Bronchial epithelial cell (primary cell): ENCODE results near the gene CACFD1. TPM values are rescaled to one million over a fixed set of nuclear protein-coding genes. Genes with fewer than 3 reads are reported as not detected.
A peak's percentile ranks its signal among the peaks of the same experiment; 100 is the strongest.

Experiments
- DNase-seq: peaks from one replicate; pipeline ENCODE4 v3.0.0-alpha.2; 2010; ENCODE audit warnings: low read depth
- FAIRE-seq: peaks from 2 replicates; lab custom pipeline; 2011; peaks lifted over from hg19 to GRCh38; lab: Jason Lieb, UNC
- H3K27me3 ChIP-seq: 2 replicates; pipeline ENCODE4 v1.5.1; 2011; ENCODE audit warnings: low read length; ENCODE audit not compliant: control insufficient read depth, insufficient read depth
- H3K36me3 ChIP-seq: 2 replicates; pipeline ENCODE4 v1.5.1; 2011; ENCODE audit warnings: low read length; ENCODE audit not compliant: control insufficient read depth, insufficient read depth
- H3K4me3 ChIP-seq: 2 replicates; pipeline ENCODE4 v1.5.1; 2011; ENCODE audit warnings: mild to moderate bottlenecking, low read depth, low read length, control low read depth
- CTCF ChIP-seq: IDR thresholded peaks from 2 replicates; pipeline ENCODE4 v1.5.1; 2011; ENCODE audit warnings: mild to moderate bottlenecking, moderate library complexity, low read length, control low read depth, inconsistent platforms; ENCODE audit not compliant: insufficient read depth, severe bottlenecking
- total RNA-seq: library from RNA; depleted of rRNA; stranded (reverse); fragments of >200 nt; gene quantifications from 2 replicates; pipeline ENCODE4 v1.2.1, GENCODE V29; 2014

The CACFD1 gene
- total RNA-seq, 1 donor from 2014 or later = 5.5 TPM

GRCh38 chr9:133421615-133422542 lies 37.9 kb upstream of the CACFD1 start, which contains the start of gene ADAMTS13:
TSS of gene ADAMTS13 (plus strand) at chr9:133422367. CDS start at chr9:133422444, 77 bp downstream.
- DNase-seq (peak; percentile 17), FAIRE-seq (no peak)
- no peak for TF ChIP-seq CTCF
- no peak within 1 kb of the TSS for H3K4me3 ChIP-seq
- no peaks in the 10 kb centered on the region for H3K27me3 ChIP-seq
- no peaks in the 10 kb centered on the region for H3K36me3 ChIP-seq

GRCh38 chr9:133423216-133423615 lies 36.6 kb upstream of the CACFD1 start:
- H3K27me3 ChIP-seq = peaks cover 5% of the 10 kb centered on the region
- H3K4me3 ChIP-seq = no peak overlapping the region
- DNase-seq (no peak), FAIRE-seq (no peak)
- H3K36me3 ChIP-seq = no peaks in the 10 kb centered on the region
- no peak for TF ChIP-seq CTCF

- H3K36me3 ChIP-seq = no peaks in the 10 kb centered on the region
- peaks cover 5% of the 10 kb centered on the region for H3K27me3 ChIP-seq
- DNase-seq (no peak), FAIRE-seq (no peak)
- no peak overlapping the region for H3K4me3 ChIP-seq
- TF ChIP-seq CTCF = no peak
Measured at GRCh38 chr9:133424187-133424586, 35.6 kb upstream of the CACFD1 start.

- DNase-seq (no peak), FAIRE-seq (no peak)
- peaks cover 5% of the 10 kb centered on the region for H3K27me3 ChIP-seq
- TF ChIP-seq CTCF = no peak
- no peaks in the 10 kb centered on the region for H3K36me3 ChIP-seq
- H3K4me3 ChIP-seq = no peak overlapping the region
Measured at GRCh38 chr9:133425049-133425632, 34.6 kb upstream of the CACFD1 start.

GRCh38 chr9:133426011-133426410 lies 33.8 kb upstream of the CACFD1 start:
- Histone ChIP-seq H3K36me3 (no peaks in the 10 kb centered on the region), H3K4me3 (no peak overlapping the region), H3K27me3 (peaks cover 5% of the 10 kb centered on the region)
- TF ChIP-seq CTCF = no peak
- DNase-seq = no peak
- FAIRE-seq = no peak
